BJ (cell line): Measurements from ENCODE around the gene ITGAE. TPM values are rescaled to one million over a fixed set of nuclear protein-coding genes. Genes with fewer than 3 reads are reported as not detected.

Experiments
- CTCF ChIA-PET: fragments of 350-600 bp; formaldehyde crosslinking; extraction: SDS; loops from one replicate; lab custom pipeline; 2021; ENCODE audit warnings: antibody characterized with exemption, inconsistent platforms; lab: Yijun Ruan, JAX
- POLR2A ChIA-PET: fragments of 300-600 bp; sonication (Branson Sonifier 250); formaldehyde crosslinking; extraction: SDS; loops from one replicate; lab custom pipeline; 2021; ENCODE audit warnings: antibody characterized with exemption; lab: Charles Lee
- DNase-seq: peaks from one replicate; pipeline ENCODE4 v3.0.0-alpha.2; 2011; ENCODE audit warnings: low read depth
- H3K27me3 ChIP-seq: 2 replicates; pipeline ENCODE4 v1.6.0; 2011; ENCODE audit warnings: low read length; ENCODE audit not compliant: control insufficient read depth, insufficient read depth
- H3K36me3 ChIP-seq: 2 replicates; pipeline ENCODE4 v1.5.1; 2011; ENCODE audit warnings: low read length; ENCODE audit not compliant: control insufficient read depth, insufficient read depth
- H3K4me3 ChIP-seq: 2 replicates; pipeline ENCODE4 v1.5.1; 2011; ENCODE audit warnings: low read depth, mild to moderate bottlenecking, control low read depth, low read length
- polyA plus RNA-seq: library from polyadenylated mRNA; depleted of rRNA; stranded (reverse); fragments of >200 nt; gene quantifications from 2 replicates; pipeline ENCODE4 v1.2.3, GENCODE V29; 2011
- TF ChIP-seq, protein P1 (sequence below): IDR thresholded peaks from 2 replicates; pipeline ENCODE4 v1.5.1; 2011; ENCODE audit warnings: low read depth, mild to moderate bottlenecking, control low read depth, inconsistent platforms, low read length, moderate library complexity; ENCODE audit not compliant: insufficient read depth

Gene ITGAE
- polyA plus RNA-seq, 1 experiment, result 69.9 TPM

DNA sequence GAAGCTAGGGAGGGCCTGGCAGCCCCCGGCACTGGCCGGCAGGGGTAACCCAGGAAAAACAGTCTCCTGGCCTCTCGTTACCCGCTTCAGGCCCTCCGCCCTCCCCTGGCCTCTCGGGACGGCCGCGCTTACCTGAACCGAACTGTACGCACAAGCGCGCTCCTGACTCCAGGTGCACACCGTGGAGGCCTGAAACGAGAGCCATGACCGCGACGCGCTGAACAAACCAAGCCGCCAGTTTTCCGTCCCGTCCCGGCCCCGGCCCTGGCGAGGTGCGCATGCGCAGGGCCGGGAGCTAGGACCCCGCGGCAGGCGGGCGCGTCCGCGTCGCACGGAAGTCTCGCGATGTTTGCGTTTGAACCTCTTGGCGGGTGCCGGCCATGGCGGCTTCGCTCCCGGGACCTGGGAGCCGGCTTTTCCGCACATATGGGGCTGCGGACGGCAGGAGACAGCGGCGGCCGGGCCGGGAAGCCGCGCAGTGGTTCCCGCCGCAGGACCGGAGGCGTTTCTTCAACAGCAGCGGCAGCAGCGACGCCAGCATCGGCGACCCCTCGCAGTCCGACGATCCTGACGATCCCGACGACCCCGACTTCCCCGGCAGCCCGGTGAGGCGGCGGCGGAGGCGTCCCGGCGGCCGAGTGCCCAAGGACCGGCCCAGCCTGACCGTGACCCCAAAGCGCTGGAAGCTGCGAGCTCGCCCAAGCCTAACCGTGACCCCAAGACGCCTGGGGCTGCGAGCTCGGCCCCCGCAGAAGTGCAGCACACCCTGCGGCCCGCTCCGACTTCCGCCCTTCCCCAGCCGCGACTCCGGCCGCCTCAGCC is 77.2 kb downstream of the ITGAE start, which contains the start of gene HASPIN:
TSS of gene HASPIN (plus strand) at position 348 of the 822 bp plus-strand sequence. CDS start at position 381, 33 bp downstream.
- ChIA-PET CTCF (interaction anchor here (0.5 to 3.6 kb wide), 8 partner anchors 10 to 140 kb away, joined by 3 to 19 read pairs (median 5); partner anchors contain the start of gene NCBP3), POLR2A (no interaction called here)
- H3K4me3 ChIP-seq, result peak within 1 kb of the TSS; percentile 77
- DNase-seq, result no peak
- H3K27me3 ChIP-seq, result no peaks in the 10 kb centered on the region
- no peaks in the 10 kb centered on the region; the same call in 1 of the 2 replicates for H3K36me3 ChIP-seq
- TF ChIP-seq, protein P1, sequence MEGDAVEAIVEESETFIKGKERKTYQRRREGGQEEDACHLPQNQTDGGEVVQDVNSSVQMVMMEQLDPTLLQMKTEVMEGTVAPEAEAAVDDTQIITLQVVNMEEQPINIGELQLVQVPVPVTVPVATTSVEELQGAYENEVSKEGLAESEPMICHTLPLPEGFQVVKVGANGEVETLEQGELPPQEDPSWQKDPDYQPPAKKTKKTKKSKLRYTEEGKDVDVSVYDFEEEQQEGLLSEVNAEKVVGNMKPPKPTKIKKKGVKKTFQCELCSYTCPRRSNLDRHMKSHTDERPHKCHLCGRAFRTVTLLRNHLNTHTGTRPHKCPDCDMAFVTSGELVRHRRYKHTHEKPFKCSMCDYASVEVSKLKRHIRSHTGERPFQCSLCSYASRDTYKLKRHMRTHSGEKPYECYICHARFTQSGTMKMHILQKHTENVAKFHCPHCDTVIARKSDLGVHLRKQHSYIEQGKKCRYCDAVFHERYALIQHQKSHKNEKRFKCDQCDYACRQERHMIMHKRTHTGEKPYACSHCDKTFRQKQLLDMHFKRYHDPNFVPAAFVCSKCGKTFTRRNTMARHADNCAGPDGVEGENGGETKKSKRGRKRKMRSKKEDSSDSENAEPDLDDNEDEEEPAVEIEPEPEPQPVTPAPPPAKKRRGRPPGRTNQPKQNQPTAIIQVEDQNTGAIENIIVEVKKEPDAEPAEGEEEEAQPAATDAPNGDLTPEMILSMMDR, result peak; percentile 48

DNA sequence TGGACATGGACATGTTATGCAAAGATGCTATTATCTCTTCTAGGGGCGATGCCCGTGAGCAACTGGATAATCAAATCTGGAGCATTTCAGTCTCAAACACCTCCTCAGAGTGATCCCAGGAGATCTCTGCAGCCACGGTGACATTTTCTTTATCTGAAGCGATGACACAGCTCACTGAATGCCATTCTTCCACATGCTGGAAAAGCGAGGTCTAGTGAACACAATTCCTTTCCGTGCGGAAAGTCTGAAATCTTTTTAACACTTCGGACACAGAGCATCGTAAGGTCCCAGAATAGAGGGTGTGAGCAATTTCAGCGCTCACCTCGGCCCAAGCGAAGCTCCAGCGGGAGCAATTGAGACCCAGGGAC is 77.8 kb downstream of the ITGAE start:
- H3K4me3 ChIP-seq, result peak overlapping the region; percentile 77
- DNase-seq, result no peak
- CTCF ChIA-PET, result interaction anchor here (0.6 to 3.6 kb wide), 8 partner anchors 10 to 140 kb away, joined by 3 to 19 read pairs (median 7); partner anchors contain the start of gene NCBP3
- H3K27me3 ChIP-seq, result no peaks in the 10 kb centered on the region
- peaks cover 1% of the 10 kb centered on the region for H3K36me3 ChIP-seq
- POLR2A ChIA-PET, result no interaction called here
- TF ChIP-seq, protein P1, result no peak

DNA sequence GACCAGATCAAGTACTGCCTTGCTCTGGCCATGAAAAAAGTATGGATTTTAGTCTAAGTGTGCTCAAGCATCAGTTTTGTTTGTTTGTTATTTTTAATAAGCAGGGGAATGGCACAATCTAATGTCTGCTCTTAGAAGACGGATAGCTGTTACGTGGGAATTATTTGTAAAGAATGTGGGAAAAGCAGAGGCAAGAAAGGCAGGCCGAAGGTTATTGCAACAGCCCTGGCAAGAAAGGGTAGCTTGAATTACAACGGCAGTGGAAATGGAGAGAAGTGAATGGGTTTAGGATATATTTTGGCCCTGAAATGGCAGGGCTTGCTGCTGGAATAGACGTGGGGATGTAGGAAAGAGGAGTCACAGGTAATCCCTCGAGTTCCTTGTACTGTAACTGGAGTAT is 78.3 kb downstream of the ITGAE start:
- ChIA-PET POLR2A (no interaction called here), CTCF (interaction anchor here (1.1 to 3.6 kb wide), 6 partner anchors 11 to 141 kb away, joined by 4 to 19 read pairs (median 8); partner anchors contain the start of gene NCBP3)
- Histone ChIP-seq H3K27me3 (no peaks in the 10 kb centered on the region), H3K36me3 (peaks cover 2% of the 10 kb centered on the region), H3K4me3 (peak overlapping the region; percentile 77)
- no peak for DNase-seq
- TF ChIP-seq, protein P1, result no peak

DNA sequence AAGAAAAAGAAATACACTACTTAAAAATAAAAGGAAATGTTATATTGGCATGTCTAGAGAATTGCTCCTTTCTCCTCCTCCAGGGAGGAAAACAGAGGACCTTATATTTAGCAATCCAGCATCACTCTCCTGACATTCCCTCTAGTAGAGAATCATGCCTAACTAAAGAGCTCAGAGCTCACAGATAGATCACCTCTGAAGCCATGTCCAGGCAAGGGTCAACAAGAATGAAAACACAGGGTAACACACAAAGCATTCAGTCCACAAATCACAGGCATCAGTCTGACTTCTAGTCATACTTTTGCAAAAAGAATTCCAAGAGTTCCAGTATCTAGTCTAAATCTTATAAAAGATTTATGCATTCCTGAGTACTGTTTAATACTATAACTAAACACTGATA is 81.7 kb downstream of the ITGAE start:
- TF ChIP-seq, protein P1, result no peak
- H3K4me3 ChIP-seq, result no peak overlapping the region
- ChIA-PET POLR2A (no interaction called here), CTCF (interaction anchor here (0.7 to 1.0 kb wide), 2 partner anchors 14 to 15 kb away, joined by 4 to 5 read pairs; no protein-coding TSS in a partner anchor)
- H3K36me3 ChIP-seq, result peaks cover 11% of the 10 kb centered on the region
- no peaks in the 10 kb centered on the region for H3K27me3 ChIP-seq
- no peak for DNase-seq

- Histone ChIP-seq H3K4me3 (no peak overlapping the region), H3K36me3 (peaks cover 11% of the 10 kb centered on the region), H3K27me3 (no peaks in the 10 kb centered on the region)
- ChIA-PET POLR2A (no interaction called here), CTCF (no interaction called here)
- no peak for DNase-seq
- TF ChIP-seq, protein P1, result no peak
Measured at GRCh38 chr17:3718201-3718600, 82.8 kb downstream of the ITGAE start.
